Muscle of back (tissue), 13 donors: Measurements from ENCODE around the gene ARNT2. TPM values are rescaled to one million over a fixed set of nuclear protein-coding genes. Genes with fewer than 3 reads are reported as not detected.
"Not testable (repeated sequence)": the region's sequence is repeated elsewhere in the genome, so short reads cannot be mapped to it uniquely, and the experiment has no call there.

Source experiments
- DNase-seq, 3 donors: peaks; one replicate each; pipeline versions ENCODE4 v3.0.0 to v3.0.0-alpha.2; 2013
- long read RNA-seq, 9 donors: transcript quantifications; one replicate each; lab custom pipeline, GENCODE V29; 2026
- polyA plus RNA-seq, 10 donors: library from polyadenylated mRNA; unstranded; fragments of 120-200 nt; gene quantifications; one replicate each; pipeline ENCODE4 v1.2.1, GENCODE V29; 2013; ENCODE audit not compliant: insufficient read length in 10 of 10

ARNT2 gene
- polyA plus RNA-seq: 10 to 100 TPM in 1 of 10 donors, 1 to 10 TPM in 9; 6.8 to 10.0 (median 8.0) TPM
- long read RNA-seq, donor 1, partial matches to known transcripts: 0 of 1 reads
- long read RNA-seq, donor 1, other reads (novel, unspliced or antisense): 0 of 1 reads
- long read RNA-seq, donor 2: 0 reads
- long read RNA-seq, donor 3: 0 reads
- long read RNA-seq, donor 4: 0 reads
- long read RNA-seq, donor 5: 0 reads
- long read RNA-seq, donor 6, partial matches to known transcripts: 0 of 1 reads
- long read RNA-seq, donor 6, other reads (novel, unspliced or antisense): 0 of 1 reads
- long read RNA-seq, donor 7: 0 reads
- long read RNA-seq, donor 8, full-length matches to known transcripts: 1 of 1 reads
- long read RNA-seq, donor 8, partial matches to known transcripts: 0 of 1 reads
- long read RNA-seq, donor 8, other reads (novel, unspliced or antisense): 0 of 1 reads
- long read RNA-seq, donor 9: 0 reads

- DNase-seq: peak in 2 of 3 donors; percentile 52 to 73
These were observed at the start of gene ARNT2 for GRCh38 chr15:80404057-80404760. Gene ARNT2, plus strand, starts transcription at chr15:80404382. Its CDS starts 134 bp downstream, at chr15:80404516.

- DNase-seq: no peak
These were observed 37.1 kb upstream of the ARNT2 start for GRCh38 chr15:80367094-80367493.

GRCh38 chr15:80367661-80368060 lies 36.5 kb upstream of the ARNT2 start:
- DNase-seq: no peak

GRCh38 chr15:80371924-80372323 lies 32.3 kb upstream of the ARNT2 start:
- DNase-seq: no peak

- DNase-seq: no peak
These were observed 29.7 kb upstream of the ARNT2 start for GRCh38 chr15:80374441-80374840.

GRCh38 chr15:80375968-80376891 lies 28.0 kb upstream of the ARNT2 start:
- DNase-seq: no peak

GRCh38 chr15:80379693-80380092 lies 24.5 kb upstream of the ARNT2 start:
- no peak for DNase-seq

- DNase-seq: no peak
These were observed 24.0 kb upstream of the ARNT2 start for GRCh38 chr15:80380154-80380553.

- no peak for DNase-seq
These were observed 21.9 kb upstream of the ARNT2 start for GRCh38 chr15:80382285-80382684.

- DNase-seq: no peak
These were observed 19.8 kb upstream of the ARNT2 start for GRCh38 chr15:80384432-80384831.

- no peak for DNase-seq
These were observed 18.0 kb upstream of the ARNT2 start for GRCh38 chr15:80386151-80386550.

- no peak for DNase-seq
These were observed 15.9 kb upstream of the ARNT2 start for GRCh38 chr15:80388326-80388725.

GRCh38 chr15:80389370-80389769 lies 14.8 kb upstream of the ARNT2 start:
- no peak for DNase-seq

GRCh38 chr15:80390942-80391341 lies 13.2 kb upstream of the ARNT2 start:
- DNase-seq: not testable (repeated sequence)

GRCh38 chr15:80395616-80396015 lies 8.6 kb upstream of the ARNT2 start:
- DNase-seq: no peak

GRCh38 chr15:80396096-80396495 lies 8.1 kb upstream of the ARNT2 start:
- no peak for DNase-seq

GRCh38 chr15:80399508-80399907 lies 4.7 kb upstream of the ARNT2 start:
- DNase-seq: no peak

- no peak for DNase-seq
These were observed 2.7 kb upstream of the ARNT2 start for GRCh38 chr15:80401456-80401855.

GRCh38 chr15:80402339-80402738 lies 1.8 kb upstream of the ARNT2 start:
- no peak for DNase-seq

GRCh38 chr15:80403712-80404056 lies 498 bp upstream of the ARNT2 start:
- peak in 2 of 3 donors; percentile 14 to 52 for DNase-seq

- peak in 2 of 3 donors; percentile 17 to 67 for DNase-seq
These were observed 775 bp downstream of the ARNT2 start for GRCh38 chr15:80404761-80405553.
